T-helper 2 cell treated with Interferon-gamma antibody and Interleukin-4, amounts not matched to agents 5 μg/mL and 100 μg/mL, for 36 hours (primary cell): ENCODE data around the gene KCMF1.

Experiments
- DNase-seq: peaks from one replicate; pipeline ENCODE4 v3.0.0; 2021; ENCODE audit warnings: low spot score
- H3K27ac Mint-ChIP-seq: one replicate; pipeline ENCODE4 v1.8.0; 2021; ENCODE audit warnings: mild to moderate bottlenecking, mixed read lengths
- H3K27me3 Mint-ChIP-seq: one replicate; pipeline ENCODE4 v1.8.0; 2021; ENCODE audit warnings: low read depth, mixed read lengths
- H3K36me3 Mint-ChIP-seq: one replicate; pipeline ENCODE4 v1.8.0; 2021; ENCODE audit warnings: low read depth, mixed read lengths
- H3K4me1 Mint-ChIP-seq: one replicate; pipeline ENCODE4 v1.8.0; 2021; ENCODE audit warnings: low read depth, mixed read lengths
- H3K4me3 Mint-ChIP-seq: one replicate; pipeline ENCODE4 v1.8.0; 2022; ENCODE audit warnings: mild to moderate bottlenecking, moderate library complexity, mixed read lengths
- H3K9me3 Mint-ChIP-seq: one replicate; pipeline ENCODE4 v1.8.0; 2021; ENCODE audit warnings: mixed read lengths

Gene KCMF1

GRCh38 chr2:85083092-85083491 lies 112.1 kb downstream of the KCMF1 start:
- Mint-ChIP-seq H3K36me3 (no peaks in the 10 kb centered on the region), H3K4me1 (no peaks in the 10 kb centered on the region), H3K27ac (no peak overlapping the region), H3K27me3 (peaks cover 12% of the 10 kb centered on the region), H3K9me3 (no peaks in the 10 kb centered on the region), H3K4me3 (no peak overlapping the region)
- no peak for DNase-seq

- Mint-ChIP-seq H3K4me1 (no peaks in the 10 kb centered on the region), H3K4me3 (no peak overlapping the region), H3K27me3 (peaks cover 12% of the 10 kb centered on the region), H3K27ac (no peak overlapping the region), H3K36me3 (no peaks in the 10 kb centered on the region), H3K9me3 (no peaks in the 10 kb centered on the region)
- DNase-seq, result no peak
These were observed 114.6 kb downstream of the KCMF1 start for GRCh38 chr2:85085563-85085962.

- H3K9me3 Mint-ChIP-seq, result no peaks in the 10 kb centered on the region
- no peak overlapping the region for H3K27ac Mint-ChIP-seq
- no peaks in the 10 kb centered on the region for H3K4me1 Mint-ChIP-seq
- peaks cover 13% of the 10 kb centered on the region for H3K27me3 Mint-ChIP-seq
- H3K36me3 Mint-ChIP-seq, result no peaks in the 10 kb centered on the region
- no peak for DNase-seq
- H3K4me3 Mint-ChIP-seq, result no peak overlapping the region
These were observed 116.6 kb downstream of the KCMF1 start for GRCh38 chr2:85087541-85087940.

GRCh38 chr2:85088921-85089320 lies 118.0 kb downstream of the KCMF1 start:
- no peak overlapping the region for H3K4me3 Mint-ChIP-seq
- H3K27ac Mint-ChIP-seq, result no peak overlapping the region
- no peaks in the 10 kb centered on the region for H3K36me3 Mint-ChIP-seq
- no peak for DNase-seq
- no peaks in the 10 kb centered on the region for H3K9me3 Mint-ChIP-seq
- H3K27me3 Mint-ChIP-seq, result peaks cover 7% of the 10 kb centered on the region
- H3K4me1 Mint-ChIP-seq, result no peaks in the 10 kb centered on the region

GRCh38 chr2:85089585-85089984 lies 118.6 kb downstream of the KCMF1 start:
- H3K27me3 Mint-ChIP-seq, result peaks cover 4% of the 10 kb centered on the region
- H3K4me3 Mint-ChIP-seq, result no peak overlapping the region
- no peaks in the 10 kb centered on the region for H3K4me1 Mint-ChIP-seq
- H3K36me3 Mint-ChIP-seq, result no peaks in the 10 kb centered on the region
- H3K9me3 Mint-ChIP-seq, result no peaks in the 10 kb centered on the region
- no peak overlapping the region for H3K27ac Mint-ChIP-seq
- no peak for DNase-seq

GRCh38 chr2:85091838-85092237 lies 120.9 kb downstream of the KCMF1 start:
- no peaks in the 10 kb centered on the region for H3K4me1 Mint-ChIP-seq
- H3K9me3 Mint-ChIP-seq, result no peaks in the 10 kb centered on the region
- DNase-seq, result no peak
- no peak overlapping the region for H3K4me3 Mint-ChIP-seq
- H3K36me3 Mint-ChIP-seq, result no peaks in the 10 kb centered on the region
- no peak overlapping the region for H3K27ac Mint-ChIP-seq
- peaks cover 4% of the 10 kb centered on the region for H3K27me3 Mint-ChIP-seq

- H3K9me3 Mint-ChIP-seq, result no peaks in the 10 kb centered on the region
- H3K36me3 Mint-ChIP-seq, result no peaks in the 10 kb centered on the region
- no peaks in the 10 kb centered on the region for H3K4me1 Mint-ChIP-seq
- peaks cover 4% of the 10 kb centered on the region for H3K27me3 Mint-ChIP-seq
- no peak overlapping the region for H3K27ac Mint-ChIP-seq
- no peak for DNase-seq
- no peak overlapping the region for H3K4me3 Mint-ChIP-seq
These were observed 124.1 kb downstream of the KCMF1 start for GRCh38 chr2:85095094-85095493.

GRCh38 chr2:85096616-85097015 lies 125.7 kb downstream of the KCMF1 start:
- Mint-ChIP-seq H3K36me3 (no peaks in the 10 kb centered on the region), H3K4me3 (no peak overlapping the region), H3K27me3 (peaks cover 4% of the 10 kb centered on the region), H3K9me3 (no peaks in the 10 kb centered on the region), H3K4me1 (no peaks in the 10 kb centered on the region), H3K27ac (no peak overlapping the region)
- no peak for DNase-seq

- no peaks in the 10 kb centered on the region for H3K36me3 Mint-ChIP-seq
- H3K27ac Mint-ChIP-seq, result no peak overlapping the region
- no peak for DNase-seq
- no peaks in the 10 kb centered on the region for H3K27me3 Mint-ChIP-seq
- no peaks in the 10 kb centered on the region for H3K9me3 Mint-ChIP-seq
- no peak overlapping the region for H3K4me3 Mint-ChIP-seq
- H3K4me1 Mint-ChIP-seq, result no peaks in the 10 kb centered on the region
These were observed 133.3 kb downstream of the KCMF1 start for GRCh38 chr2:85104228-85104627.

GRCh38 chr2:85106489-85107180 lies 135.7 kb downstream of the KCMF1 start:
- Mint-ChIP-seq H3K27ac (no peak overlapping the region), H3K9me3 (no peaks in the 10 kb centered on the region), H3K4me3 (no peak overlapping the region), H3K36me3 (no peaks in the 10 kb centered on the region), H3K4me1 (no peaks in the 10 kb centered on the region), H3K27me3 (no peaks in the 10 kb centered on the region)
- DNase-seq, result no peak
